Activated CD8-positive, alpha-beta memory T cell treated with anti-CD3 and anti-CD28 coated beads, Interleukin-2, amount 10 ng/mL, durations not matched to agents 7 days and 5 days (primary cell): ENCODE measurements around the gene DLD. TPM values are rescaled to one million over a fixed set of nuclear protein-coding genes. Genes with fewer than 3 reads are reported as not detected.

ENCODE experiments used
- ATAC-seq: fragments of 150-1000 bp; cut with Tn5 transposase; one replicate; pipeline ENCODE4 v1.10.0; 2021; ENCODE audit warnings: moderate library complexity
- CTCF ChIA-PET: fragments of 350-600 bp; sonication (Branson Sonifier 250); formaldehyde crosslinking; loops from one replicate; lab custom pipeline; 2021; ENCODE audit warnings: antibody characterized with exemption; lab: Charles Lee
- DNase-seq: peaks from one replicate; pipeline ENCODE4 v3.0.0-alpha.2; 2020
- H3K27ac Mint-ChIP-seq: one replicate; pipeline ENCODE4 v1.8.0; 2021; ENCODE audit warnings: mild to moderate bottlenecking, mixed read lengths
- H3K27me3 Mint-ChIP-seq: one replicate; pipeline ENCODE4 v1.8.0; 2021; ENCODE audit warnings: mixed read lengths
- H3K36me3 Mint-ChIP-seq: one replicate; pipeline ENCODE4 v1.8.0; 2021; ENCODE audit warnings: mild to moderate bottlenecking, mixed read lengths
- H3K4me1 Mint-ChIP-seq: one replicate; pipeline ENCODE4 v1.8.0; 2021; ENCODE audit warnings: mixed read lengths
- H3K4me3 Mint-ChIP-seq: one replicate; pipeline ENCODE4 v1.8.0; 2021; ENCODE audit warnings: mild to moderate bottlenecking, moderate library complexity, mixed read lengths
- H3K9me3 Mint-ChIP-seq: one replicate; pipeline ENCODE4 v1.8.0; 2022; ENCODE audit warnings: low read depth, mixed read lengths
- total RNA-seq, 2 experiments: library from RNA; stranded (reverse); gene quantifications; one replicate each; pipeline ENCODE4 v1.2.3, GENCODE V29; 2021

The DLD gene
- total RNA-seq, 2 experiments from 2014 or later = 64.1 to 78.2 TPM

GRCh38 chr7:107932805-107933204, 41.8 kb downstream of the DLD start:
- no peaks in the 10 kb centered on the region for H3K27me3 Mint-ChIP-seq
- H3K9me3 Mint-ChIP-seq = no peaks in the 10 kb centered on the region
- DNase-seq (no peak), ATAC-seq (no peak)
- CTCF ChIA-PET = no interaction called here
- H3K4me3 Mint-ChIP-seq = no peak overlapping the region
- H3K27ac Mint-ChIP-seq = no peak overlapping the region
- no peaks in the 10 kb centered on the region for H3K4me1 Mint-ChIP-seq
- H3K36me3 Mint-ChIP-seq = peaks cover 1% of the 10 kb centered on the region

DNA sequence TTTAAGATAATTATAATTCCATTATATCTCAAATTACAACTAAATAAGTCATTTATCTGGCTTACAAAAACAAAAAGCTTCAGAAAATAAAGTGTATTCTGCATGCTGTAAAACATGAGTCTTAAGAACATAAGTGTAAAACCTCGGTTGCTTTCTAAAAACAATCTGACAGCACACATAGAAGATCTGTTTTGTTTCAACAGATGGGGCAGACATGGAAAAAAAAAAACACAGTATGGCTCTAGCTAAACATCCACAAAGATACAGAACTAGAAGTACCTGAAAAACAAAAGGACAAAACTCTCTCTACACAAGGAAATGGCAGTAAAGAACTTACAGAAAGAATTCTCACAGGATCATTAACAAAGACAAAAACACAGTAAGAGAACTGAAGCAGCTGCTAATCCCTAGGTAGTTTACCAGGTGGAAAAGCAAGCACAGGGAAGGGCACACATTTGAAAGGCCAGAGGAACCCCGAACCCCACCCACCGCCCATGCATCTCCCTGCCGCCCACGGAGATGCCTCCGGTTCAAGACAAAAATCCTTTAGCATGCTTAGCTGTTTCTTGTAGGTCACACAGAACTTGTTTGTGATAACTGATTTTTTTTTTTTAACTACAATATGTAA, 42.5 kb downstream of the DLD start:
- no peaks in the 10 kb centered on the region for H3K9me3 Mint-ChIP-seq
- ATAC-seq (no peak), DNase-seq (no peak)
- H3K4me3 Mint-ChIP-seq = no peak overlapping the region
- H3K27ac Mint-ChIP-seq = no peak overlapping the region
- CTCF ChIA-PET = interaction anchor here (0.7 kb wide), 1 partner anchor 127 kb away, joined by 3 read pairs; no protein-coding TSS in a partner anchor
- no peaks in the 10 kb centered on the region for H3K27me3 Mint-ChIP-seq
- no peaks in the 10 kb centered on the region for H3K4me1 Mint-ChIP-seq
- peaks cover 1% of the 10 kb centered on the region for H3K36me3 Mint-ChIP-seq

- Mint-ChIP-seq H3K4me1 (no peaks in the 10 kb centered on the region), H3K27ac (no peak overlapping the region), H3K9me3 (no peaks in the 10 kb centered on the region), H3K4me3 (no peak overlapping the region), H3K27me3 (no peaks in the 10 kb centered on the region), H3K36me3 (no peaks in the 10 kb centered on the region)
- ATAC-seq (no peak), DNase-seq (no peak)
- CTCF ChIA-PET = interaction anchor here (1.1 kb wide), 1 partner anchor 194 kb away, joined by 3 read pairs; no protein-coding TSS in a partner anchor
These were observed 44.2 kb downstream of the DLD start for GRCh38 chr7:107934991-107935770.

- Mint-ChIP-seq H3K9me3 (no peaks in the 10 kb centered on the region), H3K27ac (no peak overlapping the region), H3K4me1 (no peaks in the 10 kb centered on the region), H3K36me3 (peaks cover 1% of the 10 kb centered on the region), H3K4me3 (no peak overlapping the region), H3K27me3 (no peaks in the 10 kb centered on the region)
- CTCF ChIA-PET = no interaction called here
- ATAC-seq (no peak), DNase-seq (no peak)
These were observed 45.3 kb downstream of the DLD start for GRCh38 chr7:107936312-107936711.

DNA sequence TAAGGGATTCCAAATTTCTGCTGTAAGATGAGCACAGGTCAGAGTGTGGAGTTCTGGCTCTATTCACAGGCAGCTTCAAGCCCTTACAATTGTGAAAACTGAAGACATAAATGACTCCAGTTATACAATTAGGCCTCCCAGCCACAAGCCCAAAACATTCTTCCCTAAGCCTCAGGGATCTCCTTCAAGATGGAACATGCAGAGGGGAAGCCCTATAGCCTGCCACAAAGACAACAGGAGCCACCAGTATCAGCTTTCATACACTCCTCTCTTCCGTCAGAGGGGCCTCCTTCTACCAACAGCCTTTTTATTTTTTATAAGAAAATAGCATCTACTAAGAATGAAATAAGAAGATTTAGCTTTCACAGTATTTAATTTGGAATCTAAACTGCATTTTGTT, 46.5 kb downstream of the DLD start:
- no peak for ATAC-seq

DNA sequence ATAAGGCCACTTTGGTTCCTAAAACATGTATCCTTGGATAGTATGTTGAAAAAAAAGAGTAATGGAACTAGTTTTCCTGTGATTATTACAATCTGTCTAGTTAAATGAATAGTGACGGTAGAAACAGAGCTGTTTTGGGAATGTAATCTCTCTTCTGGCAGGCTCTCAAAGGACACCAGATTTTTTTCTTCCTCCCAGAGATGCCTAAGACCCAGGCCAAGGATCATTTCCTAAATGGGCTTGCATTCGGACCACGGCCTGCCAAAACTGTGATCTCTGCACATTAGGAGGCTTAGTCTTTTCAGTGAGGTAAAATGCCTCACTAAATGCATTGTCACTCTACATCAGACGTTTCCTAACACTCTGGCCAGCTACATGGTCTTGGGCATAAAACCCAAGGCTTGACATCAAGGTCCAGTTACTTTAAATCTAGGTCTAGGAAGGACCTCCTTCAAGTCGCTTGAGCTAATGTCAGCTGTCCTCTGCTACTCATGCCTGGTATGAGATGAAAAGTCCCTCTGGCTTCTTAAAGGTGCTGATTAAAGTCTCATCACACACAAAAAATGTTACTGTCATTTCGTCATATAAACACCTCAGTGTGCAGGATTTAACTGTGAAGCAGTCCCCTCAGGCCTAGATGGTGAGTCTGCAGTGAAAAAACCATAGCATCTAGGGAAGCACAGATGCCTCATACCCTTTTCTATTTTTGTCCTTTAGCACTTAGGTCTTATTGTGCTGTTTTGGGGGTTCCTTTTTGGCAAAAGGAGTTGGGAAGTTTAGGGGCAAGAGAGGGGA, 47.7 kb downstream of the DLD start:
- CTCF ChIA-PET = no interaction called here
- Mint-ChIP-seq H3K27me3 (no peaks in the 10 kb centered on the region), H3K4me3 (no peak overlapping the region), H3K9me3 (no peaks in the 10 kb centered on the region), H3K4me1 (no peaks in the 10 kb centered on the region), H3K36me3 (peaks cover 1% of the 10 kb centered on the region), H3K27ac (no peak overlapping the region)
- ATAC-seq = no peak
- DNase-seq = no peak

More for the DNA sequence above, 46.5 kb downstream of the DLD start:
- CTCF ChIA-PET = no interaction called here
- Mint-ChIP-seq H3K27ac (no peak overlapping the region), H3K27me3 (no peaks in the 10 kb centered on the region), H3K9me3 (no peaks in the 10 kb centered on the region), H3K4me3 (no peak overlapping the region), H3K4me1 (no peaks in the 10 kb centered on the region), H3K36me3 (peaks cover 1% of the 10 kb centered on the region)
- no peak for DNase-seq

- CTCF ChIA-PET = no interaction called here
- no peak for DNase-seq
- H3K4me3 Mint-ChIP-seq = no peak overlapping the region
- peaks cover 1% of the 10 kb centered on the region for H3K36me3 Mint-ChIP-seq
- no peak for ATAC-seq
- H3K4me1 Mint-ChIP-seq = no peaks in the 10 kb centered on the region
- no peak overlapping the region for H3K27ac Mint-ChIP-seq
- H3K27me3 Mint-ChIP-seq = no peaks in the 10 kb centered on the region
- no peaks in the 10 kb centered on the region for H3K9me3 Mint-ChIP-seq
These were observed 48.8 kb downstream of the DLD start for GRCh38 chr7:107939573-107940489.

GRCh38 chr7:107940951-107941350, 50.0 kb downstream of the DLD start:
- DNase-seq (no peak), ATAC-seq (no peak)
- H3K27ac Mint-ChIP-seq = no peak overlapping the region
- H3K9me3 Mint-ChIP-seq = no peaks in the 10 kb centered on the region
- H3K36me3 Mint-ChIP-seq = peaks cover 1% of the 10 kb centered on the region
- no peak overlapping the region for H3K4me3 Mint-ChIP-seq
- H3K4me1 Mint-ChIP-seq = no peaks in the 10 kb centered on the region
- CTCF ChIA-PET = no interaction called here
- H3K27me3 Mint-ChIP-seq = no peaks in the 10 kb centered on the region

DNA sequence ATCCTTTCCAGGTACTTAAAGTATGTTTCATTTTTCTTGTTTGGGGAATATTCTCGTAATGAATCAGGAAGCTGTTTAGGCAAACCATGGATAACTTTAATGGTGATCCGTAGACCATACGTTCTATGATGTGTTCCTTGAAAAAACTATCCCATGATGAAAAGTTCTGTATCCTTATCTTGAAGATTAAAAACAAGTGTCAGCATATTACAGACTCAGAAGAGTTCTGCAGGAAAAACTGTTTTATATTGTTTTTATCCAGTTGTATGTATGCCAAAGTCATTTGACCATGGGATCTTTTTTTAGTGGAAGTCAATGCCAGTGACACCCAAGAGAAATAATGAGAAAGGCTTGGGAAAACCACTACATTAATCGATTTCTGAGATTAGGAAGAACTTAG, 52.0 kb downstream of the DLD start:
- Mint-ChIP-seq H3K27ac (no peak overlapping the region), H3K4me1 (no peaks in the 10 kb centered on the region), H3K27me3 (no peaks in the 10 kb centered on the region), H3K9me3 (no peaks in the 10 kb centered on the region), H3K36me3 (peaks cover 1% of the 10 kb centered on the region), H3K4me3 (no peak overlapping the region)
- CTCF ChIA-PET = no interaction called here
- no peak for ATAC-seq
- DNase-seq = no peak

- ATAC-seq (no peak), DNase-seq (no peak)
- Mint-ChIP-seq H3K36me3 (peaks cover 1% of the 10 kb centered on the region), H3K9me3 (no peaks in the 10 kb centered on the region), H3K4me1 (no peaks in the 10 kb centered on the region), H3K27ac (no peak overlapping the region), H3K27me3 (peaks cover 6% of the 10 kb centered on the region), H3K4me3 (no peak overlapping the region)
- CTCF ChIA-PET = no interaction called here
These were observed 53.6 kb downstream of the DLD start for GRCh38 chr7:107944411-107945169.

GRCh38 chr7:107945332-107945731, 54.3 kb downstream of the DLD start:
- no peak overlapping the region for H3K27ac Mint-ChIP-seq
- peaks cover 8% of the 10 kb centered on the region for H3K27me3 Mint-ChIP-seq
- DNase-seq (no peak), ATAC-seq (no peak)
- CTCF ChIA-PET = no interaction called here
- H3K36me3 Mint-ChIP-seq = peaks cover 1% of the 10 kb centered on the region
- no peaks in the 10 kb centered on the region for H3K9me3 Mint-ChIP-seq
- H3K4me1 Mint-ChIP-seq = no peaks in the 10 kb centered on the region
- no peak overlapping the region for H3K4me3 Mint-ChIP-seq

GRCh38 chr7:107946451-107946850, 55.5 kb downstream of the DLD start:
- Mint-ChIP-seq H3K4me3 (no peak overlapping the region), H3K36me3 (no peaks in the 10 kb centered on the region), H3K4me1 (no peaks in the 10 kb centered on the region), H3K9me3 (no peaks in the 10 kb centered on the region), H3K27ac (no peak overlapping the region), H3K27me3 (peaks cover 11% of the 10 kb centered on the region)
- ATAC-seq (no peak), DNase-seq (no peak)
- CTCF ChIA-PET = no interaction called here
